HL-60 (cell line): ENCODE data around the gene CNIH2.
A peak's percentile ranks its signal among the peaks of the same experiment; 100 is the strongest.

Experiments
- DNase-seq, 2 experiments: peaks; one replicate each; pipeline ENCODE4 v3.0.0-alpha.2; 2010 to 2020; ENCODE audit warnings: low read depth in 1 of 2, low spot score in 1 of 2
- H3K27ac ChIP-seq: fragments of 250-450 bp; sonication (Bioruptor Pico); replicated peaks from 2 replicates; pipeline ENCODE4 v1.5.1; 2020; ENCODE audit warnings: mild to moderate bottlenecking, moderate library complexity
- H3K27me3 ChIP-seq: fragments of 250-450 bp; sonication (Bioruptor Pico); 2 replicates; pipeline ENCODE4 v1.5.1; 2021; ENCODE audit warnings: mild to moderate bottlenecking, moderate library complexity; ENCODE audit not compliant: insufficient read depth, poor library complexity, severe bottlenecking
- H3K4me3 ChIP-seq: replicated peaks from 2 replicates; pipeline ENCODE4 v1.5.1; 2011; ENCODE audit warnings: mild to moderate bottlenecking, control low read depth, low read length; ENCODE audit not compliant: insufficient read depth
- CTCF ChIP-seq: IDR thresholded peaks from one replicate; pipeline ENCODE4 v1.5.1; 2011; ENCODE audit warnings: low read length, control low read depth, inconsistent platforms; ENCODE audit not compliant: insufficient read depth
- GABPA ChIP-seq: IDR thresholded peaks from 2 replicates; pipeline ENCODE4 v1.6.1; 2012; ENCODE audit warnings: low read depth
- POLR2AphosphoS5 ChIP-seq: IDR thresholded peaks from 2 replicates; pipeline ENCODE4 v1.6.1; 2012; ENCODE audit warnings: low read depth
- SPI1 ChIP-seq: IDR thresholded peaks from 2 replicates; pipeline ENCODE4 v1.6.1; 2012; ENCODE audit warnings: low read depth, mild to moderate bottlenecking, borderline replicate concordance
- TF ChIP-seq, protein P1 (sequence below): IDR thresholded peaks from 2 replicates; pipeline ENCODE4 v1.6.1; 2012; ENCODE audit warnings: low read depth; ENCODE audit not compliant: insufficient replicate concordance

Gene CNIH2

DNA sequence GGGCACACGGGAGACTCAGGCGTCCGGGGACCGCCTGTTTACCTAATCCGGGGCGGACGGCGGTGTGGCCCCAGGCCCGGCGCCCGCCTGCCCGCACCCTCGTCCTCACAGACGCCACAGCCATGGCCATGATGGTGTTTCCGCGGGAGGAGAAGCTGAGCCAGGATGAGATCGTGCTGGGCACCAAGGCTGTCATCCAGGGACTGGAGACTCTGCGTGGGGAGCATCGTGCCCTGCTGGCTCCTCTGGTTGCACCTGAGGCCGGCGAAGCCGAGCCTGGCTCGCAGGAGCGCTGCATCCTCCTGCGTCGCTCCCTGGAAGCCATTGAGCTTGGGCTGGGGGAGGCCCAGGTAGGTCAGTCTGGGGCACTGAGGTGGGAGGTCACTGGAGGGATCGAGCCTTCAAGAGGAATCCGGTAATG lies 19.5 kb upstream of the CNIH2 start:
- no peak overlapping the region for H3K27ac ChIP-seq
- TF ChIP-seq CTCF: no peak
- TF ChIP-seq, protein P1, sequence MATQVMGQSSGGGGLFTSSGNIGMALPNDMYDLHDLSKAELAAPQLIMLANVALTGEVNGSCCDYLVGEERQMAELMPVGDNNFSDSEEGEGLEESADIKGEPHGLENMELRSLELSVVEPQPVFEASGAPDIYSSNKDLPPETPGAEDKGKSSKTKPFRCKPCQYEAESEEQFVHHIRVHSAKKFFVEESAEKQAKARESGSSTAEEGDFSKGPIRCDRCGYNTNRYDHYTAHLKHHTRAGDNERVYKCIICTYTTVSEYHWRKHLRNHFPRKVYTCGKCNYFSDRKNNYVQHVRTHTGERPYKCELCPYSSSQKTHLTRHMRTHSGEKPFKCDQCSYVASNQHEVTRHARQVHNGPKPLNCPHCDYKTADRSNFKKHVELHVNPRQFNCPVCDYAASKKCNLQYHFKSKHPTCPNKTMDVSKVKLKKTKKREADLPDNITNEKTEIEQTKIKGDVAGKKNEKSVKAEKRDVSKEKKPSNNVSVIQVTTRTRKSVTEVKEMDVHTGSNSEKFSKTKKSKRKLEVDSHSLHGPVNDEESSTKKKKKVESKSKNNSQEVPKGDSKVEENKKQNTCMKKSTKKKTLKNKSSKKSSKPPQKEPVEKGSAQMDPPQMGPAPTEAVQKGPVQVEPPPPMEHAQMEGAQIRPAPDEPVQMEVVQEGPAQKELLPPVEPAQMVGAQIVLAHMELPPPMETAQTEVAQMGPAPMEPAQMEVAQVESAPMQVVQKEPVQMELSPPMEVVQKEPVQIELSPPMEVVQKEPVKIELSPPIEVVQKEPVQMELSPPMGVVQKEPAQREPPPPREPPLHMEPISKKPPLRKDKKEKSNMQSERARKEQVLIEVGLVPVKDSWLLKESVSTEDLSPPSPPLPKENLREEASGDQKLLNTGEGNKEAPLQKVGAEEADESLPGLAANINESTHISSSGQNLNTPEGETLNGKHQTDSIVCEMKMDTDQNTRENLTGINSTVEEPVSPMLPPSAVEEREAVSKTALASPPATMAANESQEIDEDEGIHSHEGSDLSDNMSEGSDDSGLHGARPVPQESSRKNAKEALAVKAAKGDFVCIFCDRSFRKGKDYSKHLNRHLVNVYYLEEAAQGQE: no peak
- TF ChIP-seq GABPA: no peak
- TF ChIP-seq POLR2AphosphoS5: no peak
- no peak for TF ChIP-seq SPI1

GRCh38 chr11:66259225-66259624 lies 18.8 kb upstream of the CNIH2 start:
- no peak for DNase-seq
- no peak for TF ChIP-seq GABPA
- TF ChIP-seq POLR2AphosphoS5: no peak
- TF ChIP-seq, protein P1: no peak
- no peak for TF ChIP-seq CTCF
- TF ChIP-seq SPI1: no peak
- Histone ChIP-seq H3K27me3 (peaks cover 6% of the 10 kb centered on the region), H3K27ac (no peak overlapping the region), H3K4me3 (no peak overlapping the region)

More for the DNA sequence above, 19.5 kb upstream of the CNIH2 start:
- no peak for DNase-seq
- Histone ChIP-seq H3K4me3 (peak overlapping the region; percentile 93), H3K27me3 (peaks cover 6% of the 10 kb centered on the region)

- Histone ChIP-seq H3K27me3 (peaks cover 6% of the 10 kb centered on the region), H3K4me3 (no peak overlapping the region), H3K27ac (no peak overlapping the region)
- no peak for DNase-seq
- no peak for TF ChIP-seq CTCF
- no peak for TF ChIP-seq GABPA
- TF ChIP-seq, protein P1: no peak
These were observed 18.0 kb upstream of the CNIH2 start for GRCh38 chr11:66259956-66260355.
